H1 (cell line): ENCODE results near the gene USP49. TPM values are rescaled to one million over a fixed set of nuclear protein-coding genes. Genes with fewer than 3 reads are reported as not detected.

Source experiments
- CTCF ChIA-PET: fragments of 300-600 bp; sonication (Branson Sonifier 250); formaldehyde crosslinking; loops from one replicate; lab custom pipeline; 2021; ENCODE audit not compliant: partially characterized antibody; lab: Charles Lee
- POLR2A ChIA-PET: fragments of 300-600 bp; sonication (Branson Sonifier 250); formaldehyde crosslinking; loops from one replicate; lab custom pipeline; 2021; ENCODE audit warnings: inconsistent platforms; ENCODE audit not compliant: partially characterized antibody; lab: Charles Lee
- DNase-seq, 2 experiments: peaks; one replicate each; pipeline versions ENCODE4 v3.0.0 to v3.0.0-alpha.2; 2010 to 2022; ENCODE audit warnings: low spot score in 2 of 2, low read depth in 1 of 2, mixed read lengths in 1 of 2
- FAIRE-seq: peaks from 2 replicates; lab custom pipeline; 2011; peaks lifted over from hg19 to GRCh38; lab: Jason Lieb, UNC
- H2AFZ ChIP-seq: 2 replicates; pipeline ENCODE4 v1.8.1; 2012; ENCODE audit warnings: low read length, inconsistent platforms
- H2AK5ac ChIP-seq: 2 replicates; pipeline ENCODE4 v1.6.1; 2013; ENCODE audit warnings: low read depth, low read length
- H2BK120ac ChIP-seq: replicated peaks from 2 replicates; pipeline ENCODE3; 2013; ENCODE audit warnings: low read depth, low read length, inconsistent platforms
- H2BK12ac ChIP-seq: 2 replicates; pipeline ENCODE4 v1.6.1; 2013; ENCODE audit warnings: low read depth, low read length
- H2BK15ac ChIP-seq: 2 replicates; pipeline ENCODE4 v1.6.1; 2013; ENCODE audit warnings: low read length
- H2BK20ac ChIP-seq: 2 replicates; pipeline ENCODE4 v1.6.1; 2013; ENCODE audit warnings: low read length
- H2BK5ac ChIP-seq: 2 replicates; pipeline ENCODE4 v1.6.1; 2013; ENCODE audit warnings: low read depth, low read length
- H3K14ac ChIP-seq: 2 replicates; pipeline ENCODE4 v1.6.1; 2013; ENCODE audit warnings: inconsistent platforms; ENCODE audit not compliant: insufficient read length
- H3K18ac ChIP-seq: 2 replicates; pipeline ENCODE4 v1.6.1; 2013; ENCODE audit warnings: low read length; ENCODE audit errors: extremely low read depth
- H3K23ac ChIP-seq: 2 replicates; pipeline ENCODE4 v1.6.1; 2013; ENCODE audit warnings: inconsistent platforms; ENCODE audit not compliant: insufficient read length
- H3K23me2 ChIP-seq: 2 replicates; pipeline ENCODE4 v1.6.1; 2013; ENCODE audit warnings: low read depth, low read length
- H3K27ac ChIP-seq: 2 replicates; pipeline ENCODE4 v1.6.1; 2011; ENCODE audit warnings: low read depth, low read length, inconsistent platforms
- H3K27me3 ChIP-seq, 4 experiments: replicated peaks in 1 of 4; 1 replicate in 1 of 4; 2 replicates in 3 of 4; pipeline versions ENCODE4 v1.6.1 to v1.8.1; 2011 to 2013; ENCODE audit warnings: low read length in 3 of 4, mild to moderate bottlenecking in 3 of 4, inconsistent platforms in 2 of 4, mixed read lengths in 2 of 4, moderate library complexity in 1 of 4; ENCODE audit not compliant: control insufficient read depth in 3 of 4, insufficient read depth in 3 of 4; ENCODE audit errors: extremely low read depth in 1 of 4
- H3K36me3 ChIP-seq, 4 experiments: 2 replicates each; pipeline versions ENCODE4 v1.6.1 to v1.8.1; 2011 to 2013; ENCODE audit warnings: mild to moderate bottlenecking in 4 of 4, low read length in 3 of 4, moderate library complexity in 2 of 4, control low read depth in 1 of 4, inconsistent platforms in 1 of 4; ENCODE audit not compliant: insufficient read depth in 4 of 4, control insufficient read depth in 2 of 4
- H3K4ac ChIP-seq: replicated peaks from 2 replicates; pipeline ENCODE3; 2013; ENCODE audit warnings: low read length, low read depth, mixed read lengths, inconsistent platforms; ENCODE audit not compliant: insufficient read length
- H3K4me1 ChIP-seq, 4 experiments: replicated peaks in 1 of 4; 1 replicate in 1 of 4; 2 replicates in 3 of 4; pipeline versions ENCODE4 v1.6.1 to v1.8.1; 2011 to 2013; ENCODE audit warnings: low read length in 3 of 4, inconsistent platforms in 2 of 4, mixed read lengths in 1 of 4; ENCODE audit not compliant: insufficient read depth in 4 of 4, control insufficient read depth in 3 of 4
- H3K4me2 ChIP-seq, 2 experiments: 2 replicates each; pipeline versions ENCODE4 v1.6.1 to v1.8.1; 2011 to 2013; ENCODE audit warnings: low read depth in 2 of 2, low read length in 2 of 2, control low read depth in 1 of 2, inconsistent platforms in 1 of 2, mild to moderate bottlenecking in 1 of 2; ENCODE audit not compliant: insufficient read depth in 1 of 2
- H3K4me3 ChIP-seq, 4 experiments: fragments of 200-600, 300-600 bp in 1 of 4; sonication (generic), shearing (Covaris generic), sonication (Bioruptor Twin) in 1 of 4; 2 replicates each; pipeline versions ENCODE4 v1.5.1 to v1.8.1; 2011 to 2016; ENCODE audit warnings: low read length in 4 of 4, low read depth in 3 of 4, control low read depth in 2 of 4, inconsistent platforms in 2 of 4, mild to moderate bottlenecking in 2 of 4, mixed read lengths in 1 of 4, moderate library complexity in 1 of 4; ENCODE audit not compliant: insufficient read depth in 2 of 4; ENCODE audit errors: extremely low read depth in 1 of 4
- H3K56ac ChIP-seq: replicated peaks from 2 replicates; pipeline ENCODE3; 2013; ENCODE audit warnings: low read depth, mild to moderate bottlenecking, mixed read lengths, low read length, inconsistent platforms; ENCODE audit not compliant: insufficient read length
- H3K79me1 ChIP-seq: 2 replicates; pipeline ENCODE4 v1.6.1; 2013; ENCODE audit warnings: low read depth, low read length, control low read depth
- H3K79me2 ChIP-seq, 2 experiments: 2 replicates each; pipeline versions ENCODE4 v1.6.1 to v1.8.1; 2012 to 2013; ENCODE audit warnings: low read length in 2 of 2, mild to moderate bottlenecking in 2 of 2, inconsistent platforms in 1 of 2; ENCODE audit not compliant: insufficient read depth in 2 of 2, control insufficient read depth in 1 of 2
- H3K9ac ChIP-seq, 4 experiments: replicated peaks in 1 of 4; 1 replicate in 1 of 4; 2 replicates in 3 of 4; pipeline versions ENCODE4 v1.6.1 to v1.8.1; 2011 to 2013; ENCODE audit warnings: low read depth in 3 of 4, low read length in 3 of 4, control low read depth in 2 of 4, mild to moderate bottlenecking in 2 of 4, moderate library complexity in 2 of 4, inconsistent platforms in 1 of 4; ENCODE audit errors: extremely low read depth in 1 of 4
- H3K9me3 ChIP-seq, 2 experiments: 2 replicates each; pipeline versions ENCODE4 v1.6.1 to v1.8.1; 2012 to 2013; ENCODE audit warnings: mild to moderate bottlenecking in 2 of 2, moderate library complexity in 2 of 2, control low read depth in 1 of 2, inconsistent platforms in 1 of 2, low read depth in 1 of 2, low read length in 1 of 2, mixed read lengths in 1 of 2; ENCODE audit not compliant: insufficient read depth in 2 of 2
- H4K20me1 ChIP-seq, 2 experiments: replicated peaks in 1 of 2; 2 replicates each; pipeline versions ENCODE3 to v1.8.1; 2011 to 2013; ENCODE audit warnings: inconsistent platforms in 2 of 2, low read length in 2 of 2, mild to moderate bottlenecking in 1 of 2; ENCODE audit not compliant: insufficient read depth in 2 of 2, control insufficient read depth in 1 of 2
- H4K5ac ChIP-seq: 2 replicates; pipeline ENCODE4 v1.6.1; 2013; ENCODE audit warnings: low read length, low read depth, mixed read lengths, inconsistent platforms; ENCODE audit not compliant: insufficient read length
- H4K8ac ChIP-seq: 2 replicates; pipeline ENCODE4 v1.8.0; 2013; ENCODE audit warnings: mild to moderate bottlenecking, moderate library complexity, low read length, inconsistent platforms; ENCODE audit not compliant: insufficient read depth; ENCODE audit errors: extremely low read depth
- H4K91ac ChIP-seq: replicated peaks from 2 replicates; pipeline ENCODE3; 2013; ENCODE audit warnings: low read length, mixed read lengths, inconsistent platforms; ENCODE audit not compliant: insufficient read length
- ATF2 ChIP-seq: IDR thresholded peaks from 2 replicates; pipeline ENCODE4 v1.6.1; 2012; ENCODE audit warnings: low read length, inconsistent platforms
- CTBP2 ChIP-seq: IDR thresholded peaks from 2 replicates; pipeline ENCODE4 v1.7.0; 2011; ENCODE audit warnings: borderline replicate concordance, mild to moderate bottlenecking, moderate library complexity, mixed read lengths, low read length; ENCODE audit not compliant: insufficient read depth, insufficient read length
- EP300 ChIP-seq, 2 experiments: IDR thresholded peaks; 1 replicate in 1 of 2; 2 replicates in 1 of 2; pipeline ENCODE4 v1.6.1; 2011 to 2012; ENCODE audit warnings: low read depth in 2 of 2, low read length in 2 of 2, mild to moderate bottlenecking in 2 of 2, borderline replicate concordance in 1 of 2, inconsistent platforms in 1 of 2, moderate library complexity in 1 of 2
- FOSL1 ChIP-seq: IDR thresholded peaks from 2 replicates; pipeline ENCODE4 v1.6.1; 2011; ENCODE audit warnings: mild to moderate bottlenecking, low read depth, low read length, moderate library complexity; ENCODE audit not compliant: insufficient read depth
- MAFK ChIP-seq: IDR thresholded peaks from 2 replicates; pipeline ENCODE4 v1.6.1; 2012; ENCODE audit warnings: low read depth, mild to moderate bottlenecking, improper control_type of control experiment, low read length
- RNF2 ChIP-seq: fragments of 200-900, 300-1000 bp; sonication (generic); IDR thresholded peaks from 2 replicates; pipeline ENCODE4 v1.7.1; 2016; ENCODE audit warnings: borderline replicate concordance, low read depth, mild to moderate bottlenecking, antibody characterized with exemption, low read length; ENCODE audit not compliant: poor library complexity, severe bottlenecking; ENCODE audit errors: missing control alignments
- SIRT6 ChIP-seq: IDR thresholded peaks from one replicate; pipeline ENCODE4 v1.7.1; 2012; ENCODE audit warnings: low read length, inconsistent platforms
- TAF1 ChIP-seq: IDR thresholded peaks from 2 replicates; pipeline ENCODE4 v1.6.1; 2011; ENCODE audit warnings: mild to moderate bottlenecking, low read depth, low read length
- WGBS, 2 experiments: shearing (Covaris generic) in 1 of 2; methylation state at CpG; one replicate each; pipeline versions ENCODE4 v1.1.6 to v1.1.7; 2013 to 2015; ENCODE audit warnings: low lambda C conversion rate in 2 of 2, mixed read lengths in 2 of 2, inconsistent platforms in 1 of 2, low coverage in 1 of 2, missing lambda C conversion rate in 1 of 2; ENCODE audit not compliant: insufficient replicate concordance in 2 of 2, insufficient coverage in 1 of 2, insufficient read length in 1 of 2; ENCODE audit errors: extremely low coverage in 1 of 2, missing lambda C conversion rate in 1 of 2; 5-methylcytosine and 5-hydroxymethylcytosine counted together
- polyA plus RNA-seq, 7 experiments: library from polyadenylated mRNA; depleted of rRNA in 3 of 7; stranded (reverse) in 5 of 7; unstranded in 2 of 7; fragments of >200 nt in 5 of 7; fragments of 200-250 nt in 2 of 7; gene quantifications; 1 replicate in 5 of 7; 2 replicates in 1 of 7; 4 replicates in 1 of 7; pipeline versions ENCODE4 v1.2.1 to v1.2.3, GENCODE V29; 2011 to 2013; ENCODE audit warnings: missing spikeins in 2 of 7, mixed read lengths in 2 of 7
- total RNA-seq: library from RNA; stranded (reverse); fragmentation: NEBNext Ultra II Directional; extraction: Animal tissue kit (Norgen Biotek cat#: 25700); gene quantifications from 2 replicates; pipeline ENCODE4 v1.2.1, GENCODE V29; 2021

Gene USP49
- total and polyA plus RNA-seq, 2 of the 8 experiments (the other 6 are each of a cell fraction or from before 2014, with no cell fraction given): 6.9 to 24.4 TPM

GRCh38 chr6:41787219-41787917 is 107.8 kb downstream of the USP49 start, which contains the start of gene TOMM6:
TOMM6 (plus strand) TSS chr6:41787694; CDS start chr6:41787698, 4 bp downstream.
- Histone ChIP-seq H4K20me1 (peaks cover 0 to 9% of the 10 kb centered on the region in 2 experiments), H3K36me3 (peaks cover 12 to 35% (median 20%) of the 10 kb centered on the region in 4 experiments; a peak in 7 of 8 replicates), H2BK5ac (peak within 1 kb of the TSS; percentile 77), H2BK20ac (no peak within 1 kb of the TSS), H4K91ac (peak within 1 kb of the TSS; percentile 90), H3K9ac (peak within 1 kb of the TSS; percentile 90 to 96 (median 94)), H3K4me2 (peak within 1 kb of the TSS; percentile 76 to 99), H3K23ac (no peak within 1 kb of the TSS), H4K8ac (peak within 1 kb of the TSS; percentile 98), H3K4me3 (peak within 1 kb of the TSS; percentile 94 to 100 (median 98)), H3K27me3 (peaks cover 0 to 27% (median 21%) of the 10 kb centered on the region in 4 experiments; a peak in 6 of 7 replicates), H3K56ac (peak within 1 kb of the TSS; percentile 88), H3K14ac (no peak within 1 kb of the TSS), H3K4me1 (peaks cover 0 to 4% (median 3%) of the 10 kb centered on the region in 4 experiments; a peak in 6 of 7 replicates), H2BK12ac (no peak within 1 kb of the TSS; the same call in 1 of the 2 replicates), H2BK120ac (no peak within 1 kb of the TSS), H2AK5ac (peak within 1 kb of the TSS; percentile 97), H3K18ac (peak within 1 kb of the TSS; percentile 95), H2AFZ (0 out of 2 replicates have a peak within 1 kb of the TSS, but pooled peaks have one; percentile 60), H3K23me2 (peaks cover 12% of the 10 kb centered on the region), H3K27ac (peak within 1 kb of the TSS; percentile 81), H2BK15ac (no peak within 1 kb of the TSS), H3K4ac (peak within 1 kb of the TSS; percentile 63), H3K79me2 (peaks cover 0 to 12% of the 10 kb centered on the region in 2 experiments; a peak in 3 of 4 replicates), H3K79me1 (peaks cover 2% of the 10 kb centered on the region), H3K9me3 (no peaks in the 10 kb centered on the region), H4K5ac (peak within 1 kb of the TSS; percentile 96)
- no peak for FAIRE-seq
- CTCF ChIA-PET: interaction anchor here (0.7 to 5.1 kb wide), 36 partner anchors 9 to 478 kb away, joined by 3 to 108 read pairs (median 4); partner anchors contain the start of genes BYSL, MED20 and TAF8
- POLR2A ChIA-PET: interaction anchor here (0.6 to 4.2 kb wide), 17 partner anchors 9 to 973 kb away, joined by 3 to 31 read pairs (median 4); partner anchors contain the start of genes BYSL, MED20, TAF8 and USP49
- DNase-seq: peak; percentile 77 to 98
- 2% methylated on average over 55 of the region's 55 CpGs; no CpG with 5 or more reads in 1 of the 2 experiments for WGBS, 2 experiments
- TF ChIP-seq ATF2 (no peak), TAF1 (peak; percentile 98), RNF2 (no peak), FOSL1 (no peak), CTBP2 (no peak), MAFK (no peak), EP300 (IDR thresholded peaks at IDR 0.05; ENCODE audit: borderline replicate concordance in 1 of 2, low read depth in 2 of 2, low read length in 2 of 2) (peak in 1 of 2 experiments; percentile 48; a peak in 1 of 3 replicates), SIRT6 (no peak)
